Aorta (tissue), 5 donors: ENCODE measurements around the gene ZEB2. TPM values are rescaled to one million over a fixed set of nuclear protein-coding genes. Genes with fewer than 3 reads are reported as not detected.

Source experiments
- ATAC-seq: fragments of 200-7000 bp; cut with Tn5 transposase; one replicate; pipeline ENCODE4 v1.9.1; 2022; ENCODE audit warnings: moderate library complexity; ENCODE audit not compliant: low FRiP score
- DNase-seq, 2 donors: peaks; one replicate each; pipeline ENCODE4 v3.0.0-alpha.2; 2020
- H3K27ac ChIP-seq, 2 donors: one replicate each; pipeline ENCODE4 v1.5.1; 2013; ENCODE audit warnings: low read length in 2 of 2, mild to moderate bottlenecking in 2 of 2, moderate library complexity in 2 of 2, control low read depth in 1 of 2, inconsistent platforms in 1 of 2, low read depth in 1 of 2
- H3K27me3 ChIP-seq, 2 donors: one replicate each; pipeline ENCODE4 v1.6.1; 2013; ENCODE audit warnings: control low read depth in 1 of 2, low read length in 1 of 2, mild to moderate bottlenecking in 1 of 2, moderate library complexity in 1 of 2; ENCODE audit not compliant: insufficient read depth in 2 of 2, control insufficient read depth in 1 of 2
- H3K36me3 ChIP-seq, 2 donors: one replicate each; pipeline ENCODE4 v1.6.1; 2013; ENCODE audit warnings: control low read depth in 1 of 2, low read length in 1 of 2, mild to moderate bottlenecking in 1 of 2; ENCODE audit not compliant: insufficient read depth in 2 of 2, control insufficient read depth in 1 of 2
- H3K4me1 ChIP-seq, 2 donors: one replicate each; pipeline ENCODE4 v1.6.1; 2013; ENCODE audit warnings: low read length in 2 of 2, control low read depth in 1 of 2, mild to moderate bottlenecking in 1 of 2, moderate library complexity in 1 of 2; ENCODE audit not compliant: insufficient read depth in 2 of 2, control insufficient read depth in 1 of 2
- H3K4me3 ChIP-seq, 2 donors: one replicate each; pipeline ENCODE4 v1.5.1; 2013; ENCODE audit warnings: low read length in 2 of 2, control low read depth in 1 of 2, mild to moderate bottlenecking in 1 of 2
- H3K9me3 ChIP-seq: one replicate; pipeline ENCODE4 v1.6.1; 2013; ENCODE audit warnings: mild to moderate bottlenecking, low read length; ENCODE audit not compliant: control insufficient read depth
- WGBS, 2 donors: extraction: QIAGEN DNeasy Blood & Tissue Kit; methylation state at CpG; one replicate each; pipeline ENCODE4 v1.1.7; 2013; 5-methylcytosine and 5-hydroxymethylcytosine counted together
- intact Hi-C, 2 donors: fragments of 100-400 bp; cut with DNase I; formaldehyde crosslinking; loops; one replicate each; pipeline versions ENCODE4 v1.14.2 to v1.15.0; 2022
- polyA plus RNA-seq, 2 donors: library from polyadenylated mRNA; stranded (reverse); fragments of 200-250 nt; gene quantifications; one replicate each; pipeline ENCODE4 v1.2.3, GENCODE V29; 2013
- total RNA-seq, 2 donors: library from RNA; stranded (reverse); fragmentation: NEBNext Ultra II Directional; extraction: Animal tissue kit (Norgen Biotek cat#: 25700); gene quantifications; one replicate each; pipeline ENCODE4 v1.2.1, GENCODE V29; 2021
- donor health status: healthy with polysubstance abuse.
- donor health status: Bipolar disorder and iron deficiency.
- donor health status: DM: no; HTN: no; CAD: no.
- donor health status: DM: no; HTN: no; CAD: no.
- donor health status: DM: yes; HTN: yes; CAD: no.

ZEB2 gene
- total and polyA plus RNA-seq, 4 donors = 38.7 to 301 (median 121) TPM

- intact Hi-C loops = no loop called here
- Histone ChIP-seq H3K27ac (no peak overlapping the region), H3K4me3 (no peak overlapping the region), H3K9me3 (no peaks in the 10 kb centered on the region), H3K27me3 (no peaks in the 10 kb centered on the region), H3K4me1 (peaks cover 2 to 7% of the 10 kb centered on the region in 2 donors), H3K36me3 (no peaks in the 10 kb centered on the region)
- ATAC-seq (no peak), DNase-seq (no peak)
- 55 to 56% methylated on average over 8 of the region's 8 CpGs for WGBS, 2 donors
These were observed 65.2 kb downstream of the ZEB2 start for GRCh38 chr2:144454466-144455287.

GRCh38 chr2:144453486-144454158 lies 66.3 kb downstream of the ZEB2 start:
- peak overlapping the region; percentile 61 to 87 for H3K4me3 ChIP-seq
- intact Hi-C loops = no loop called here
- H3K27me3 ChIP-seq = no peaks in the 10 kb centered on the region
- H3K36me3 ChIP-seq = no peaks in the 10 kb centered on the region
- no peak for DNase-seq
- no peak overlapping the region for H3K27ac ChIP-seq
- no peak for ATAC-seq
- H3K4me1 ChIP-seq = peaks cover 2 to 8% of the 10 kb centered on the region in 2 donors
- WGBS, 2 donors = 62 to 69% methylated on average over 5 of the region's 5 CpGs
- no peaks in the 10 kb centered on the region for H3K9me3 ChIP-seq

- peak overlapping the region; percentile 61 to 87 for H3K4me3 ChIP-seq
- H3K27ac ChIP-seq = peak overlapping the region in 1 of 2 donors; percentile 37
- H3K4me1 ChIP-seq = peaks cover 2 to 8% of the 10 kb centered on the region in 2 donors
- no peaks in the 10 kb centered on the region for H3K27me3 ChIP-seq
- no peaks in the 10 kb centered on the region for H3K9me3 ChIP-seq
- H3K36me3 ChIP-seq = no peaks in the 10 kb centered on the region
- WGBS, 2 donors = 4% methylated on average over 4 of the region's 4 CpGs
- DNase-seq (no peak), ATAC-seq (peak; percentile 22)
- intact Hi-C loops = no loop called here
These were observed 67.0 kb downstream of the ZEB2 start for GRCh38 chr2:144452989-144453336.

- Histone ChIP-seq H3K9me3 (no peaks in the 10 kb centered on the region), H3K36me3 (no peaks in the 10 kb centered on the region), H3K4me1 (peaks cover 2 to 8% of the 10 kb centered on the region in 2 donors), H3K27ac (peak overlapping the region; percentile 13 to 76), H3K4me3 (peak overlapping the region; percentile 61 to 87), H3K27me3 (no peaks in the 10 kb centered on the region)
- ATAC-seq (peak; percentile 57), DNase-seq (no peak)
- intact Hi-C loops = no loop called here
- WGBS, 2 donors = 2 to 4% methylated on average over 15 of the region's 15 CpGs
These were observed 67.5 kb downstream of the ZEB2 start for GRCh38 chr2:144452169-144452988.

- DNase-seq = no peak
- Histone ChIP-seq H3K27ac (no peak overlapping the region), H3K9me3 (no peaks in the 10 kb centered on the region), H3K4me3 (no peak overlapping the region), H3K36me3 (no peaks in the 10 kb centered on the region), H3K4me1 (peaks cover 0 to 6% of the 10 kb centered on the region in 2 donors), H3K27me3 (no peaks in the 10 kb centered on the region)
- intact Hi-C loops = no loop called here
- 93 to 95% methylated on average over 2 of the region's 2 CpGs for WGBS, 2 donors
- ATAC-seq = no peak
These were observed 68.5 kb downstream of the ZEB2 start for GRCh38 chr2:144451443-144451842.

GRCh38 chr2:144449028-144449406 lies 70.9 kb downstream of the ZEB2 start:
- Histone ChIP-seq H3K36me3 (no peaks in the 10 kb centered on the region), H3K27ac (peak overlapping the region; percentile 19 to 87), H3K9me3 (no peaks in the 10 kb centered on the region), H3K4me3 (peak overlapping the region; percentile 1 to 41), H3K4me1 (peaks cover 0 to 6% of the 10 kb centered on the region in 2 donors), H3K27me3 (no peaks in the 10 kb centered on the region)
- peak; percentile 69 for ATAC-seq
- peak; percentile 67 to 74 for DNase-seq
- intact Hi-C loops = loop anchor here (5.0 kb wide), 1 partner anchor 63 kb away; no protein-coding TSS in a partner anchor
- 2 to 4% methylated on average over 7 of the region's 7 CpGs for WGBS, 2 donors

GRCh38 chr2:144448389-144449027 lies 71.4 kb downstream of the ZEB2 start:
- DNase-seq = no peak
- Histone ChIP-seq H3K4me3 (peak overlapping the region; percentile 1 to 41), H3K27me3 (no peaks in the 10 kb centered on the region), H3K9me3 (no peaks in the 10 kb centered on the region), H3K36me3 (no peaks in the 10 kb centered on the region), H3K4me1 (peaks cover 0 to 6% of the 10 kb centered on the region in 2 donors), H3K27ac (peak overlapping the region; percentile 87 to 88)
- peak; percentile 27 for ATAC-seq
- WGBS, 2 donors = 22 to 27% methylated on average over 10 of the region's 10 CpGs
- intact Hi-C loops = loop anchor here (5.0 kb wide), 1 partner anchor 64 kb away; no protein-coding TSS in a partner anchor

- Histone ChIP-seq H3K36me3 (no peaks in the 10 kb centered on the region), H3K4me3 (no peak overlapping the region), H3K4me1 (peaks cover 0 to 6% of the 10 kb centered on the region in 2 donors), H3K27me3 (no peaks in the 10 kb centered on the region), H3K27ac (no peak overlapping the region), H3K9me3 (no peaks in the 10 kb centered on the region)
- intact Hi-C loops = loop anchor here (5.0 kb wide), 1 partner anchor 65 kb away; no protein-coding TSS in a partner anchor
- DNase-seq (no peak), ATAC-seq (no peak)
- WGBS, 2 donors = 96 to 97% methylated on average over 4 of the region's 4 CpGs
These were observed 72.4 kb downstream of the ZEB2 start for GRCh38 chr2:144447535-144447934.
